Thoracic aorta (tissue), 2 donors: Measurements from ENCODE around the gene TAGLN2. TPM values are rescaled to one million over a fixed set of nuclear protein-coding genes. Genes with fewer than 3 reads are reported as not detected.

Experiments
- ATAC-seq: fragments of 150-250 bp; one replicate; pipeline ENCODE4 v1.8.0; 2017; ENCODE audit warnings: low read depth; ENCODE audit not compliant: insufficient number of reproducible peaks, low FRiP score
- DNase-seq: peaks from one replicate; pipeline ENCODE4 v3.0.0-alpha.2; 2020; ENCODE audit warnings: low spot score
- H3K27ac ChIP-seq, 2 donors: fragments of 200-600 bp; sonication (generic); 1 replicate in 1 of 2; 2 replicates in 1 of 2; pipeline ENCODE4 v1.5.1; 2016; ENCODE audit warnings: mild to moderate bottlenecking in 2 of 2, moderate library complexity in 2 of 2
- H3K27me3 ChIP-seq: fragments of 200-600 bp; sonication (generic); replicated peaks from 2 replicates; pipeline ENCODE4 v1.6.0; 2016; ENCODE audit warnings: mild to moderate bottlenecking; ENCODE audit not compliant: insufficient read depth
- H3K36me3 ChIP-seq: fragments of 200-600 bp; sonication (generic); one replicate; pipeline ENCODE4 v1.5.1; 2016
- H3K4me1 ChIP-seq, 2 donors: fragments of 200-600 bp; sonication (generic); 1 replicate in 1 of 2; 2 replicates in 1 of 2; pipeline versions ENCODE4 v1.5.1 to v1.6.0; 2016; ENCODE audit warnings: low read depth in 2 of 2, mild to moderate bottlenecking in 1 of 2; ENCODE audit not compliant: control insufficient read depth in 1 of 2
- H3K4me3 ChIP-seq: fragments of 200-600 bp; sonication (generic); 2 replicates; pipeline ENCODE4 v1.5.1; 2016; ENCODE audit warnings: mild to moderate bottlenecking
- H3K9me3 ChIP-seq: fragments of 200-600 bp; sonication (generic); 2 replicates; pipeline ENCODE4 v1.5.1; 2016
- CTCF ChIP-seq: fragments of 200-600 bp; sonication (generic); IDR thresholded peaks from one replicate; pipeline ENCODE4 v1.5.1; 2019; ENCODE audit warnings: antibody characterized with exemption
- total RNA-seq, 2 donors: library from RNA; depleted of rRNA; stranded (reverse); fragments of >200 nt; gene quantifications; one replicate each; pipeline versions ENCODE4 v1.1.0 to v1.2.3, GENCODE V29; 2016

Gene TAGLN2
- total RNA-seq, 2 donors from 2014 or later: 298 to 352 TPM

- Histone ChIP-seq H3K9me3 (no peaks in the 10 kb centered on the region), H3K27ac (no peak overlapping the region), H3K36me3 (no peaks in the 10 kb centered on the region), H3K4me3 (no peak overlapping the region), H3K27me3 (no peaks in the 10 kb centered on the region), H3K4me1 (peaks cover 10 to 14% of the 10 kb centered on the region in 2 donors)
- DNase-seq: no peak
- ATAC-seq: no peak
- TF ChIP-seq CTCF: no peak
Observed at GRCh38 chr1:159941591-159942560, 16.6 kb upstream of the TAGLN2 start.

- Histone ChIP-seq H3K27ac (no peak overlapping the region), H3K27me3 (no peaks in the 10 kb centered on the region)
Observed at GRCh38 chr1:159941141-159941540, 15.8 kb upstream of the TAGLN2 start.

GRCh38 chr1:159940006-159940620 lies 14.8 kb upstream of the TAGLN2 start:
- Histone ChIP-seq H3K4me3 (no peak overlapping the region), H3K27ac (no peak overlapping the region), H3K36me3 (no peaks in the 10 kb centered on the region), H3K27me3 (no peaks in the 10 kb centered on the region), H3K4me1 (peaks cover under 1 to 4% of the 10 kb centered on the region in 2 donors), H3K9me3 (no peaks in the 10 kb centered on the region)
- DNase-seq (no peak), ATAC-seq (no peak)
- TF ChIP-seq CTCF: no peak

More at GRCh38 chr1:159941141-159941540, 15.8 kb upstream of the TAGLN2 start:
- peaks cover 10 to 13% of the 10 kb centered on the region in 2 donors for H3K4me1 ChIP-seq
- no peak for ATAC-seq
- H3K36me3 ChIP-seq: no peaks in the 10 kb centered on the region
- TF ChIP-seq CTCF: no peak
- H3K4me3 ChIP-seq: no peak overlapping the region
- H3K9me3 ChIP-seq: no peaks in the 10 kb centered on the region
- no peak for DNase-seq

- DNase-seq (no peak), ATAC-seq (no peak)
- Histone ChIP-seq H3K4me1 (no peaks in the 10 kb centered on the region), H3K27ac (no peak overlapping the region), H3K36me3 (no peaks in the 10 kb centered on the region), H3K4me3 (no peak overlapping the region), H3K9me3 (no peaks in the 10 kb centered on the region), H3K27me3 (no peaks in the 10 kb centered on the region)
- no peak for TF ChIP-seq CTCF
Observed at GRCh38 chr1:159939678-159940002, 14.3 kb upstream of the TAGLN2 start.

- no peak overlapping the region for H3K27ac ChIP-seq
- DNase-seq (no peak), ATAC-seq (no peak)
- no peaks in the 10 kb centered on the region for H3K9me3 ChIP-seq
- TF ChIP-seq CTCF: no peak
- no peaks in the 10 kb centered on the region for H3K36me3 ChIP-seq
- no peak overlapping the region for H3K4me3 ChIP-seq
- H3K4me1 ChIP-seq: no peaks in the 10 kb centered on the region
- H3K27me3 ChIP-seq: no peaks in the 10 kb centered on the region
Observed at GRCh38 chr1:159938905-159939677, 13.8 kb upstream of the TAGLN2 start.
